Measurements from ENCODE around the gene SMARCC1.

DNA sequence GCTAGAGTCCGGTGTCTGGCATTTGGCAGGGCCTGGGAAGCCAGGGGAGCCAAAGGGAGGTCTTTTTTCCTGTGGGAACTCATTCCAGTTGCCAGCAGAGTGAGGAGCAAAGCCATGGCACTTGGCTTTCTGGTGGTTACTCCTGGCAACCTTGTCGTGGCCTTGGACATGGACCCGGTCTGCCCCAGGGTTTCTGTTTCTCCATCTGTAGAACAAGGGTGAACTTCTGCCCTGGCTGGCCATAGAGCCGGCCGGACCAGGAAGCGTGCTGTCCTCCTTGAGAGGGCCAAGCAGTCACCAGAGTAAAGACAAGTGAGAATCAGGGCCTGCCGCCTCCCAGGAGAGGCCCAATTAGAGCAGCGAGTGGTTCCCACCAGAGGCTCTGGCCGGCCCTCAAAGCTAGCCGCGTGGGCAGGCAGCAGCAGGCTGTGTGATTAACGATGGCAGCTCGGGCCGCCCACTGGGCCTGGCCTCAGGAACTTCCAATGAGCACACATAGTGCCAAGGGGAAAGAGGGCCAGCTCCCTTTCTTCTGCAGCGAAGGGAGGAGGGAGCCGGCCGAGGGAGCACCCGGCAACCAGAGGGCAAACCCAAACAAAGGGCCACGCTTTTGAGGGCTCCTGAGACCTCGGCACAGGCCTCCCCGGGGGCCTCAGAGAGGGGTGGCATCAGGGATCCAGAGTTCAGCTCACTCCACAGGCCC is 239.1 kb downstream of the SMARCC1 start:
- TF ChIP-seq CTCF (IDR thresholded peaks at IDR 0.05; ENCODE audit: insufficient read depth, low read depth, low read length) (no peak), EZH2 (IDR thresholded peaks at IDR 0.05; ENCODE audit: insufficient read depth, low read length) (no peak)
